ENCODE data around the gene PTTG1IP.
"Not testable (repeated sequence)": the region's sequence is repeated elsewhere in the genome, so short reads cannot be mapped to it uniquely, and the experiment has no call there.

Gene PTTG1IP, protein sequence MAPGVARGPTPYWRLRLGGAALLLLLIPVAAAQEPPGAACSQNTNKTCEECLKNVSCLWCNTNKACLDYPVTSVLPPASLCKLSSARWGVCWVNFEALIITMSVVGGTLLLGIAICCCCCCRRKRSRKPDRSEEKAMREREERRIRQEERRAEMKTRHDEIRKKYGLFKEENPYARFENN

DNA sequence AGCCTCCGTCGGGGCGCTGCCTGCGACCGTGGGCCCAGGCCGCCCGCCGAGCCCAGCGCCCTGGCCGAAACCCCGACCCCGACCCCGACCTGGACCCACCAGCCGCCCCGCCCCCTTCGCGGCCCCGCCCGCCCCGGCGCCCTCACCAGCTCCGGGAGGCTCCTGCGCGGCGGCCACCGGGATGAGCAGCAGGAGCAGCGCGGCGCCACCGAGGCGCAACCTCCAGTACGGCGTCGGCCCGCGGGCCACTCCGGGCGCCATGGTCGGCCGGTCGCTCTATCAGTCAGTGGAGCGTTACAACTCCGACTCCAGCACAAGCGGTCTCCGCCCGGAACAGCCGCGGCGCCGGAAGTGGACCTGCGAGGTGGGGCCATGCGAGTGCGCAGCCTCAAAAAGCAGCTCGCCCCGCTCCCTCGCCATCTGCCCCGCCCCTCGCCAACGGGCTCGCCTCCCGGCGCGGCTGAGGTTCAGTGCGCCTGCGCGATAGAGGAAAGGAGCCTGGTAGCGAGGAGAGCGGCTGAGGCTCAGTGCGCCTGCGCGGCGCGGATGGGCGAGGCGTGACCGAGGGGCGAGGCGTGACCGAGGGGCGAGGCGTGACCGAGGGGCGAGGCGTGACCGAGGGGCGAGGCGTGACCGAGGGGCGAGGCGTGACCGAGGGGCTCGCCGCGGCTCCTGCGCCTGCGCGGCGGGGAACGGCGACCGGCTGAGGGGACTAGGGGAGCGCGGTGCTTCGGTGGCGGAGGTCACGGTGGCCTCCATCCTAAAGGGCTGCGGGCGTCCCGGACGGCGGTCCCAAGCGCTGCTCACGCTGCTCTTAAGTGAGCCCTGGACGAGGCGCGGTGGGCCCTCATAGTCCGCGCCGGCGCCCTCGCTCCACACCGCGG lies at the start of gene PTTG1IP:
PTTG1IP (minus strand) TSS at position 335 of the 884 bp plus-strand sequence; CDS start at position 261, 74 bp downstream.
- peak; percentile 100 for DNase-seq (ENCODE audit: low read depth, low spot score)

DNA sequence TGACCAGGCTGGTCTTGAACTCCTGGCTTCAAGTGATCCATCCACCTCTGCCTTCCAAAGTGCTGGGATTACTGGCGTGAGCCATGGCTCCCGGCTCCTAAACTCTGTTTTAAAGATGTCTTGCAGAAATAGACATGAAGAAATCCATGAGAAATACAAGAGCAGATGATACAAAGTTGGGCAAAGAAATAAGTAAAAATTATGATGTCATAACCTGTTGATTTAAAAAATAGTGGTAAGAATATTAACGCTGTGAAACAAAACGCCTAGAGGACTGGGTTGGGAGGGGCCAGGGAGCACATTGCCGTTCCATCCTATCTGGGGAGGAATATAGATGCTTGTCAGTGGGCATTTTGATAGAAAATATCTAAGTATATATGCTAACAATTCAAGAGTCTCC lies 48.4 kb upstream of the PTTG1IP start:
- no peak for DNase-seq (ENCODE audit: low read depth, low spot score)

DNA sequence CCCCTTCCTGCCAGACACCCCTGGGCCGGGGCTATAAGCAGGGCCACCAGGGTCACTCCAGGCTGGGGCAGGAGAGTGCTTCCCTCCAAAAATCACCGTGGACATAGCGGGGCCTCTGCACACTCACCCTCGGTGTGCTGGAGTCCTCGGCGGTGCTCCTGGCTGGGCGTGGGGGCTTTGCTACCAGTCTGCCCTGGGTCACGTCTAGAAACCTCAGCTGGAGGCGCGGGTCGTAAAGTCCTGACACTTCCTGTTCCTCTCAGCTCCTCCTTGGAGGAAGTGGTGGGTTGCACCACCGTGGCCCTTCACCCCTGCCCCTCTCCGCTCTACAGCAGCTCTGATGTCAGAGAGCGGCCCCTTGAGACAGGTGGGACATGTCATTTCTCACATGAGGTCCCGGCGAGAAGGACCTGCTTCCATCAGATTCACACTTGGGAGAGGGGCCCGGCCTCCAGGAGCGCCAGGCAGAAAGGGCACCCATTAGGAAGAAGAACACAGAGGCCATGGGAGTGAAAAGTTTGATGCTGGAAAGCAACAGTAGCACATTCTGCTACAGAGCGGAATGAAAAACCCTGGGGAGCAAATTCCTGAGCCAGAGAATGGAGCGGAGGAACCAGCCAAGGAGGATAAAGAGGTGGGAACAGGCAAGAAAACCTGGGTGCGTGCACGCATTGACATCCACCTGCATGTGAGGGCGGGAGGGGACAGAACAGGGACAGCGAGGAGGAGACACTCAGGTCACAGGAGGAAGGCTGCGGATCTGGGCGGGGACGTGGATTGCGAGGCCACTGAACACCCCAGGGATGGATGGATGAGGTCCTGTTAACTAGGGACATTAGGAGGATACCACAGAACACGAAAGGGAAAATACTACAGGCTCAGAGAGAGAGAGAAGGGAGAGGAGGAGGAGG lies 47.5 kb upstream of the PTTG1IP start, which contains the start of gene ITGB2:
ITGB2 (minus strand) TSS at position 206 of the 911 bp plus-strand sequence. CDS start 10,117 bp downstream, outside the sequence.
- no peak for DNase-seq (ENCODE audit: low read depth, low spot score)

DNA sequence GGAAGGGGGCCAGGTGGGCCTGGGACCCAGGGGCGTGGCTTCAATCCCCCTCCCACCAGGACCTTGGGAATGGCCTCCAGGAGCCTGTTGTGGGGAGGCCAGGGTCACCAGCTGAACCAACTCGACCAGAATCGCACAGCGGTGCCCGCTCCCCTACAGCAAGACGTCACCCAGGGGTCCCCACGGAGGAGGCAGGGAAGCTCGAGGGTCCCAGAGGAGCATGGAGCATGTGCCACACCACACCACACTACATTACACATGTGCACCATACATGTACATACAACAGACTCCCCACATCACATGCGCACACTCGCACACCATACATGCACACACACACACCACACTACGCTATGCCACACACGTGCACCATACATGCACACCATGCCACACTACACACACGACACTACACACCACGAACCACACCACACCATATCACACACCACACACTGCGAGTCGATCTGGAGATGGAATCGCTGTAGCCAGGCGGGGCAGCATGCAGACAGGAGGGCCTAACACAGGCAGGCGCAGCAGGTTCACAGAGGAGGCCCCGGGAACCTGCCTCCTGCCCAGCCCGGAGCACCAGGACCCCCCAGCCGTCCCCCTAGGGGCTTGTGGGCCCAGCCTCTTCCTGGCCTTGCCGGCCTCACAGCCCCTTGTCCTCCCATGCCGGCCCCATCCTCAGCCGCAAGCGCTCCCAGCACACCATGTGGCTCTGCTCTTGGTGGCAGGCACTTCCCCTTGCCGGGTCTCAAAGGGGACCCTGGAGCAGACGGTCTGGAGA lies 46.6 kb upstream of the PTTG1IP start:
- DNase-seq (ENCODE audit: low read depth, low spot score), result no peak

DNA sequence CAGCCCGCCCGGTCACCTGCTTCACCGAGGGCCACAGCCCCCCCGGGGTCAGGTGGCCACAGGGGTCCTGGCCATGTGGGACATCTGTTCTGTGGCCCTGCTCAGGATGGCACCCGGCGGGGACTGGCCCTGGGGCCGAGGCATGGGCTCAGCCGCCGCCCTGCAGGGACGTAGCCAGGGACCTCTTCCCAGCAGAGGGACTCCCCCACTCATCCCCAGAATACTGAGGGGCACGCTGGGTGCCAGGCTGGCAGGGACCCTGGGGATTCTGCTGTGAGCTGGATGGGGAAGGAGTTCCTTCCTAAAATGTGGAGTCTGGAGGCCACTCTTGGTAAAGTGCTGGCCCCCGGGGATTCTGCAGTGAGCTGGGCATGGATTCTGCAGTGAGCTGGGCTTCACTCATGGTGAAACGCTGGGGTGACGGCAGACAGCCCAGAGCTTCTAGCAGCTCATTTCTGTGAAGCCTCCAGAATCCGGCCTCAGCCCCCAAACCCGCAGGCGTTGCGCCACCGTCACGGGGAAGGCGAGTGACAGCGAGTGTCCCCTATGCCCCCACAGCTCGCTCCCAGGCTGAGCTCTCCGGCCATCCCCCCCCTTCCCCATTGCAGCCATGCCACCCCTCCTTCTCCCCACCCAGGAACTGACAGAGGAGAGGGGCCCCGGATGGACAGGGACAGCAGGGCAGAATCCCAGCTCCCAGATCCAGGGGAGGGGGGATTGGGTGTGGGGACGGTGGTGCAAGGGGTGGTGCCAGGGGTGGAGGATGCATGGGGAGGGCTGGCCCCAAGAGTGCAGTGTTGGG lies 45.8 kb upstream of the PTTG1IP start:
- DNase-seq (ENCODE audit: low read depth, low spot score), result no peak

DNA sequence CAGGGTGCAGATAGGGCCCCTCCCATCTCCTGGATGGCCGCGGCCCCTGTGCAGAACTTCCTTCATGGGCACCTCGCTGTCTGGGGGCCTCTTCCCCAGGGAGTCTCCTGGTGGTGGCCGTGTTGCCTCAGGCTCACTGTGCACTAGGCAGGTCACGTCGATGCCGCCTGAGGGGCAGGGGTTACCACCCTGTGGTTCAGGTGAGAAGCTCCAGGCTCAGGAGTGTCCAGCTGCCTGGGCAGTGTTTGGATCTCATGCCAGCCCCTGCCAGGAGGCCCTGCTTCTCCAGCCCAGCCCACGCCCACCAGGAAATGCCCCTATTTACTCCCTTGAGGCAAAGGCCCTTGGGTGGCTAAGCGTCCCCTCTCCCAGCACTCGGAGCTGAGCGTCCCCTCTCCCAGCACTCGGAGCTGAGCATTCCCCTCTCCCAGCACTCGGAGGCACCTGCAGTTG lies 45.1 kb upstream of the PTTG1IP start:
- DNase-seq (ENCODE audit: low read depth, low spot score), result peak; percentile 51

DNA sequence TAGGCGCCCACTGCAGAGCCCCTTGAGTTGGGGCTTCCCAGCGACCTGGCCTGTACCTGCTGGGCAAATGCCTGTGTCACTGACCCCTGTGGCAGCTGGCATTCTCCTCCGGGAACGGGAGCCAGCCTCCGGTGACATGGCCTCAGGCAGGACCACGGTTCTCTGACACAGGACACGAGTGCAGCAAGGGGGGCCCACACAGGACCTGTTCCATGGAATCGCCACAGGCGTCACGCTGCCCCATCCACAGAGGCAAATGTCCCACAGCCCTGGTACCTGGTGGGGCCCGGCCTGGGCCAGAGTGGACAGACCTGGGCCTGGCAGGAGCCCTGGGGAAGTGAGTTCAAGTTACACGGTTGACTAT lies 44.6 kb upstream of the PTTG1IP start:
- DNase-seq (ENCODE audit: low read depth, low spot score), result no peak

DNA sequence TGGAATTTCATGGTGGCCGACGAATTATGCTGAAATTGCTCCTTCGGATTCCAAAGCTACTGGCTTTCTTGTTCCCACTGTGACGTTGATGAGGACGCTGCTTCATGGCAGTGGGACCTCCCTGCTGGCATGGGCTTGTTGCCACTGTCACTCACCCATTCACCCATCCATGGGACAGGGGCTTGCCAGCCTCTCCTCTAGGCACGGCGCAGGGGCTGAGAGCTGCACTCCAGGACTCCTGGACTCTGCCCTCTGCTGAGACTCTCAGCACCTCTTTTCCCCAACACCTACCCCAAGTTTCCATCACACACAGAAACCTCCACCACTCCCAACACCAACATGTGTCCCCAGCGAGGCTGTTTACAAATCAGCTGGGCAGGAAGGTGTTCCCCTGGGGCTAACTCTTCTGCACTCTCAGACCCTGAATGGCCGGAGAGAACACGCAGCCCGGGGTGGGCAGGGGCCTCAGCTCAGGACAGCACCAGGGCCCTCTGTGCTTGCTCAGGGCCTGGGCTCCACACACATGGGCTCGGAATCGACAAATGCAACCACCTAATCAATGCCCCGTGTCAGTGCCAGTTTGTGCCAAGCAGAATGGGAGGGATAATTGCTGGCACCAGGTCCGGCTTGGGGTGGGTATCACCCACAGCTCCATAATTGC lies 44.1 kb upstream of the PTTG1IP start:
- no peak for DNase-seq (ENCODE audit: low read depth, low spot score)

DNA sequence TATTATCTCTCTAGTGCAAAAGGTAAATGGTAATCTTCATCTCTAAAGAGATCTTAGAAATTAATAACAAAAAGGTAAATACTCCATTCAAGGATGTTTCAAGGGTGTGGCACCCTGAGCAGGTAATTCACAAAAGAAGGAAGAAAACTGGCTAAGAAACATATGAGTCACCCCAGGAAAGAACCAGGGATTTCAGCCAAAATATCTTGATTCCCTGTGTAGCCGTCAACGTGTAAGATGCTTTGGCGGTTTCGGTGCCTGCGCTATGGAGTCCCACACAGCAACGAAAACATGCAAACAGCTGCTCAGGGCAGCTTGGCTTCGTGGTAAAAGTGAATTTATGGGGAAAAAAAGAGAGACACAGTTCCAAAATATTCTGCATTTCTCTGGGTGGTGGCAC lies 43.5 kb upstream of the PTTG1IP start:
- DNase-seq (ENCODE audit: low read depth, low spot score), result peak; percentile 58

DNA sequence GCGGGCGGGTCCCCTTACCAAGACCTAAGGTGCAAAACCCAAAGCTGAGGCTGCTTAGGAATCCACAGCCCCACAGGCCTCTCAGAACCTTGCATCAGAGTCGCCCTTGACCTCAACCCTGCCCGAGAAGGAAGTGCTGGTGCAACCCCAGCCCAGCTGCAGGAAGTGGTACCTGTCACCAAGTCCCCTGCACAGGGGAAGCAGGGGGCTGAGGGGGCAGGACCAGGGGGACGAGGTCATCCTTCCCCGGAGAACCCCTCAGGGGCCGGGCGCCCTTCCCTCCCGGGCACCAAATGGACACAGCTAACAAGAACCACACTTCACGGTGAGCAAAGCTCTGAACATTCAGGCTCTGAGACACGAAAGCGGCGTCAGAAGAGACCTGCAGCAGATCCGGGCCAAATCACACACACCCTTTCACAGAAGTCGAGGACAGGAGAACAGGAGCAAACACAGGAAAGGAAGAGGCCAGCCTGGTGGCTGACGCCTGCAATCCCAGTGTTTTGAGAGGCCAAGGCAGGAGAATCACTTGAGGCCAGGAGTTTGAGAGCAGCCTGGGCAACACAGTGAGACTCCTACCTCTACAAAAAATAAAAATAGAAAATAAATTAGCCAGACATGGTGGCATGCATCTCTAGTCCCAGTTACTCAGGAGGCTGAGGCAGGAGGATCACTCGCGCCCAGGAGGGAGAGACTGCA lies 40.8 kb upstream of the PTTG1IP start:
- DNase-seq (ENCODE audit: low read depth, low spot score), result no peak

DNA sequence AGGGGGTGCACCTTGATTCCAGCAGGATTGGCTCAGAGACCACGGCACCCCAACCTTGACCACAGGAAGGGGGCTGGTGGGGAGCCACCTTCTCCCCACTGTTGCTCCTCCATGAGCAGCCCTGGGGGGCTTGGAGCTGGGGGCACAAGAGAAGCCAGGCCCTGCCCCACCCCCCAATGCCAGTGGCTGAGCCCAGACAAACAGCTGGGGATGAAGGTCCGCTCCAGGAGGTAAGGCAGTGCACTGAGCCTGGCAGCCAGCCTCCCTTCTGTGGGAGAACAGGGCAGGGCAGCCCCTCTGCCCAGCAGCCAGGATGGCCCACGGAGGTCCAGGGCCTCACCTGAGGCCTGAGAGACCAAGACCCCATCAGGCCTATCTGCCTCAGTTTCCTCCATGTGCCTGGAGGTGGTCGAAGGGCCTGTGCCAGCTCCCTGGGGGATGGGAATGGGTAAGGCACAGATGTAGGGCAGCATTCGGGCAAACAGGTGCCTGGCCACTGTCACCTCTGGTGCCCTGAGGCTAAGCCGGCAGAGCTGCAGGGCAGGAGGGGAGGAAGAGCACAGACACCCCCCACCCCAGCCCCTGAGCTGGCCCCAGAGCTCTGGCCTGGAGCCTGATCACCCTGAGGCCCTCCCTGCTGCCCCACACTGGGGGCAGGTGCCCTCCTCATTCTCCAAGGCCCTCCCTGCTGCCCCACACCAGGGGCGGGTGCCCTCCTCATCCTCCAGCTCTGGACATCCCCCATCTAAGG lies 40.1 kb upstream of the PTTG1IP start:
- no peak for DNase-seq (ENCODE audit: low read depth, low spot score)

DNA sequence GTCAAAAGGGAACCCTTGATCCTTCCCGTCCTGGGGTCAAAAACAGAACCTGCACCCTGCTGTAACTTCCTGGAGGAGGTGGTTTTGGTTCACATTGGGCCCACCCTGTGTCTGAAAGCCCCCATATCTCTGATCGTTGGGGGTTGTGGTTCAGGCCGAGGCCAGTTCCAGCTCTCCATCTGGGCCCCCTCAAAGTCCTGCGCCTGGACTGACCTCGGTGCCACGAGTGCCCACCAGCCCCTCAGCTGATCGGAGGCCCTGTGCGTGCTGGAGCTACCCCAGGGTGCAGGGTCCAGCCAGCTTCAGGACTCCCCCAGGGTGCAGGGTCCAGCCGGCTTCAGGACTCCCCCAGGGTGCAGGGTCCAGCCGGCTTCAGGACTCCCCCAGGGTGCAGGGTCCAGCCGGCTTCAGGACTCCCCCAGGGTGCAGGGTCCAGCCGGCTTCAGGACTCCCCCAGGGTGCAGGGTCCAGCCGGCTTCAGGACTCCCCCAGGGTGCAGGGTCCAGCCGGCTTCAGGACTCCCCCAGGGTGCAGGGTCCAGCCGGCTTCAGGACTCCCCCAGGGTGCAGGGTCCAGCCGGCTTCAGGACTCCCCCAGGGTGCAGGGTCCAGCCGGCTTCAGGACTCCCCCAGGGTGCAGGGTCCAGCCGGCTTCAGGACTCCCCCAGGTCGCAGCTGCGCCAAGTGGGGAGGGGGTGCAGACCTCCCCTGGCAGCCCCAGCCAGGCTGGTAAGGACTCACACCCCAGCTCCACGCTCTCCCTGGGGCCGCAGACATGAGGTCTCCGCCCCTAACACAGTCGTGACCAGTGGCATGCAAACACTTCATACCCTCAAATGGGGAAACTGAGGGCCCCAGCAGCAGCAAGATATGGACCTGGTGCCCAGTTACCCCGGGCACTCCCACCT lies 39.3 kb upstream of the PTTG1IP start:
- not testable (repeated sequence) for DNase-seq (ENCODE audit: low read depth, low spot score)

DNA sequence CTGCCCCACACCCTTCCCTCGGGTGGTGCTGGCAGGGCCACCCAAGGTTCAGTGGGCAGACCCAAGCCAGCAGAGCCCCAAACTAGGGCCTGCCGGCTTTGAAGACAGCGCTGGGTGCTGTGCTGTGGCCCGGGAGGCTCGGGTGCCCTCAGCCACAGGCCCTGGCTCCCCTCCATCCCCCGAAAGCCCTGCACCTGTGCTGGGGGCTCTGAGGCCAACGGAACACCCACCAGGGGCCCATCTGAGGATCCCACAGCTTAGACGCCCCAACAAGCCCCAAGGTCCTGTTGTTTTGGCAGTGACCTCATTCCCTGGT lies 38.6 kb upstream of the PTTG1IP start:
- no peak for DNase-seq (ENCODE audit: low read depth, low spot score)

DNA sequence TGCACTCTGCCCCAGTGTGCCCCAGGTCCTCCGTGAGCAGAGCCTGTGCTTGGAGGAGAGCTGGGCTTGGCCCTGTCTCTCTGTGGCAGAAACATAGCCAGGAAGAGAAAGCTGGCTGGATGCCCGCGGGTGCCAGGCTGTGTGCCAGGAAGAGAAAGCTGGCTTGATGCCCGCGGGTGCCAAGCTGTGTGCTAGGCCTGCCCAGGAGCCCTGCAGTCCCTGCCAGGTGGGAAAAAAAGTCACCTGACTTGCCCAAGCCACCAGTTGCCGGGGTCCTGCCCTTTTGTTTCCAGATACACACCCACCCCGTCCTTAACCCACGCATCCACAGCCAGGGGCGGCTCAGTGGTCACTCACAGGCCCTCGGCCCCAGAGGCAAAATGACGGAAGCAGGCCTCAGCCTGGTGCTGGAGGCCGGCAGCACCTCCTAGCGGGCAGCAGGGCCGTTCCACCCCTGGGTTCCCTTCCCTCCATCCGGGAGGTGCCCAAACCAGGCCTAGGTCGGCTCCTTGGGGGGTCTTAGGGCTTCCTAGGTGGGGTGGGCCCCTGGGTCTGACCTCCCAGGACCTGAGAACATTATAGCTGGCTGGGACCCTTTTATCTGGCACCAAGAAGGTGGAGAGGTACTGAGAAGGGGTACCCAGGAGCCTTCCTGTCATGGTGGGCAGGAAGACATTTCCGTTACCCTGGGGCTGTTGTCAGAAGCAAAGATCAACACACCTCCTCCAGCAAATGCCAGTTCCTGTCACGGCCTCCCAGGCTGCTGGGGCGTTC lies 38.1 kb upstream of the PTTG1IP start:
- peak; percentile 53 for DNase-seq (ENCODE audit: low read depth, low spot score)

DNA sequence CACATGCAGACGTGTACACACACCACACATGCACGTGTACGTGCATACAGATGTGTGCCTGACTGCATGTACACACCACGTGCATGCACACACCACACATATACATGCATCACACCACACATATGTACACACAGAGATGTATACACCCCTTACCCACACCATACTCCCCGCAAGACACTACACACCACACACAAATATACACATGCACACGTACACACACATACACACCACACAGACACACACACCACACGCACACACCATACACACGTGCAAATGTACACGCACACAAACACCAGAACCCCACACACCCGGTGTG lies 37.5 kb upstream of the PTTG1IP start:
- no peak for DNase-seq (ENCODE audit: low read depth, low spot score)

DNA sequence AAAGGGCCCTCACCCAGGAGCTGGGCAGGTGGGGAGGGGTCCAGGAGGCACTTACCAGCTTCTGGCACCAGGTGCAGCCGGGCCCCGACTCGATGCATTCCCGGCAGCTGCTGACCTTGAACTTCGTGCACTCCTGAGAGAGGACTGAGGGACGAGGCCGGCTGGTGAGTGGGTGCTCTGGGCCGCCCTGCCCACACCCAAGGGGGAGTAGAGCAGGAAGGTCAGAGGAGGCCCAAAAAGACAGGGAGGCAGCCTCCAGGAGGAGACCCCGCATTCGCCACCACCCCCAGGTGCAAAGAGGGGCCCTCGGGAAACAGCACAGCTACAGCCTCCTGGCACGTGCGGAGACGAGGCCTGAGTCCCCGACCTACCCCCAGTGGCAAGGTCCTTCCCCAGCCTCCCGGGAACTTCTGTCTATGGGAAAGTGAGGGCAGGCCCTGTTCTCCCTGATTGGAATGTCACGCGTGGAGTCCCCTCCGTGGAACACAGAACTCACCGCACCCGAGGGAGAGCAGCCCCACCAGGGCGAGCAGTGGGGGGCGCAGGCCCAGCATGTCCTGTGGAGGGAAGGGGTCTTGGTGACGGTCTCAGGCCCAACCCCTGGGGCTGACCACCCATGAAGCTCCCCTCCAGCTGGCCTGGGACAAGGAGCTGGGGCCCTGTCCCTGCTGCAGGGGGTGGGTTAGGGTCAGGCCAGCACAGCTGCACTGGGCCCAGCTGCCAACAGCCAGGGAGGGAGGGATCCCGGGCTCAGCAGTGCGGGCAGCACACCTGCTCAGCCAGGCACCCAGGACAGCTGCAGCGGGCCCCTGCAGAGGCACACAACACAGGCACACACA lies 37.0 kb upstream of the PTTG1IP start:
- no peak for DNase-seq (ENCODE audit: low read depth, low spot score)

All from astrocyte of the hippocampus (primary cell).